ENCODE results near the gene IRAK3.

DNA sequence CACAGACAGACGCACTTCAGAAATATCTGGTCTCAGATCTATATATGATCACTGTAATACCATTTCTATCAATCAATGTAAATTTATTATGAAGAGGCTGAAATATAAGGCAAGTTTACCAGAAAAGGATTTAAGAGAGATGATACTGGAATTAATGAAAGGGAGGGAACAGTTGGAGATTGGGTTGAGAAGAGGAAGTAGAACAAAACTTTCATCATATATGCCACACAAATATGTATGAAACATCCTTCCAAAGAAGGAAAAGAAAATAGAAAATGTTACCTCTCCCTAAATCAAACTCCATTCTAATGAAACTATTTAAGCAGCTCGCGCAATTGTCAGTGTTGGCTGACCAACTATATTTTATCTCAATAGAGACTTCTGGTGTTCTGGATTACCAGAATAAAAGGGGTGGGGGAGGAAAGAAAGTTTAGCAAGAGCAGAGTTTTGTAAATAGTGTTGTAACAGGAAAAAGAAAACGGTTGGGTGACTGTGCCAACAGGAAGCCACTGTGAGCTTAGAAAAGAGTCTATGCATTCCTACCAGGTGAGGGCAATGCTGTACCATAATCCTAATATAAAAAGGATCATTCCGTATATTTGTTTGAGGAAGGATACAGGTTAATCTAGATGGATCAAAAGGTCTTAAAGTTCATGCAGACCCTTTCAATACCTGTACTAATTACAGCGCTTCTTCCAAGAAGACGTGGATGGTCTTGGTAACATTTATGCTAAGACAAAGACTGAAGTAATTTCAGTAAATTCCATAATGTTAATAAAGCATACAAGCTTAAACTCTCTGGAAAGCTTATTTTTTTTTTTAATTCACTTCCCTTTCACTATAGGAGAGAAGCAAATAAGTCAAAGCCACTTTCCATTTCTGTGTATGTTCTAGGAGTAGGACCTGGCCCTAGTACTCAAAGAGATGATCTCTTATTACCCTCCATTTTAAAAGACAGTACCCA lies 43.9 kb upstream of the IRAK3 start:
- TF ChIP-seq CTCF (IDR thresholded peaks at IDR 0.05), result peak; percentile 50 to 86 (median 70)
- peak in 2 of 4 donors; percentile 3 to 80 for TF ChIP-seq EP300 (IDR thresholded peaks at IDR 0.05)
